Mesangial cell (primary cell): ENCODE measurements around the gene TUSC2. TPM values are rescaled to one million over a fixed set of nuclear protein-coding genes. Genes with fewer than 3 reads are reported as not detected.

Experiments used
- total RNA-seq: library from RNA; depleted of rRNA; stranded (reverse); fragments of >200 nt; gene quantifications from 2 replicates; pipeline ENCODE4 v1.2.3, GENCODE V29; 2015

Gene TUSC2, protein sequence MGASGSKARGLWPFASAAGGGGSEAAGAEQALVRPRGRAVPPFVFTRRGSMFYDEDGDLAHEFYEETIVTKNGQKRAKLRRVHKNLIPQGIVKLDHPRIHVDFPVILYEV
- 31.3 and 33.0 TPM in 2 replicates for total RNA-seq

DNA sequence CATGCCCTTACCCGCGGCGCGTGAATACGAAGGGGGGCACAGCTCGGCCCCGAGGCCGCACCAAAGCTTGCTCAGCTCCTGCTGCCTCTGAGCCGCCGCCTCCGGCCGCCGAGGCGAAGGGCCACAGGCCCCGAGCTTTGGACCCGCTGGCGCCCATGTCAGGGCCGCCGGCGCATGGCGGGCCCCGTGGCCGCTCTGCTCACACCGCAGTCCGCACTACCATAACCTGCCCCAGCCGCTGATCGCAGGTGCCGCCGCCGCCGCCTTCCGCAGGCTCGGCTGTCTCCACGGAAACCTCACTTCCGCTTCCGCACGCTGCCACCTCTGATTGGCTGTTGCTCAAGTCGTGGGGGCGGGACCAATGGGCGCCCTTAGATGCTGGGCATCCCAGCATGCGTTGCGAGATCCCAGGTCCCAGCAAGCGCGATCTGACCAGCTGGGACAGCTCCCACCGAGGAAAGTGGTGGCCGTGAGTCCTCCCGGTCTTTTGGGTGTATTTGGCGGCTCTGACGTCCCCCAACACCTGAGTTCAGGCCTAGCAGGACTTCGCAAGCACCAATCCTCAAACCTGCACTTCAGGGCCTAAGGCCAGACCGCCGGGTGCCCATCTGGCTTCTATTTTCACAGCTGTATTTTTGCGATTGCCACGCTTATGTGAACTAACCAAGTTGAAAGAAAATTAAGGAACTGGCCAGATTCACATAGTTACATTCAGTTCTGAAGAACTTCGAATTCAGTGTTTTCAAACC is at the start of gene TUSC2:
Gene TUSC2 (minus strand): TSS at position 281 of the 749 bp plus-strand sequence. CDS start 124 bp downstream, at position 157.

GRCh38 chr3:50358911-50359759 is 31.1 kb upstream of the TUSC2 start, which contains the start of gene TMEM115:
TMEM115 (minus strand) TSS chr3:50359521; CDS start chr3:50359063, 458 bp downstream.

GRCh38 chr3:50350527-50351322 is 22.7 kb upstream of the TUSC2 start, which contains the start of the genes CYB561D2 and NPRL2:
CYB561D2 (plus strand) TSS chr3:50350862; CDS start chr3:50351434, 572 bp downstream.
NPRL2 (minus strand) TSS chr3:50350775; CDS start chr3:50350652, 123 bp downstream.

DNA sequence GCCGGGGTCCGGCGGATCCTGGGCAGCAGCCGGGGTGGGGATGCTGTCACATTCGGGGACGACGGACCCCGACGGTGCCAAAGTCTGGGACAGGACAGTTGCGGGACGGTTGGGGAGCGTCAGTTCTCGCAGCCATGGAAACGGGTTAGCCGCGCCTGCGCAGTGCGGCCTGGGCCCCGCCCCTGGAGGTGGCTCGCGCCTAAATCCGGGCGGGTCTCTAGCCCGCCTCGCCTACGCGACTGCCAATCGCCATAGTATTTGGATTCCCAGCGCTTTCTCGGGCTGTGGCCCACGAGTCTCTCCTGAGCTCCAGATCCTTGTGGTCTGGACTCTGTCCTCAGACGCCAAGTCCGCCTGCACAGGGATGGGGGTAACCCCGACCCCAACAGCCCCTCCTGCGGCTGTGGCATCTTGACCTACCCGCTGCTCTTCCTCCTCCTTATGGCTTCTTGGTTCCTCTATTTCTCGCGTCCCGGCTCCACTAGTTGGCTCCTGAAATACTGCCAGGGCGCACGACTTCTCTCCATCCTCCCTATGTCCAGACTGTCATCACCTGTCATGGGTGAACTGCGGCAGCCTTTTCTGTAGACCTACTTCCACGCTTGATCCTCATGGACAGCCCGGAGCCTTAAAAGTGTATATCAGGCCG is 17.7 kb upstream of the TUSC2 start, which contains the start of gene ZMYND10:
Gene ZMYND10 (minus strand): TSS at position 147 of the 649 bp plus-strand sequence. CDS start 153 bp downstream, outside the sequence.

GRCh38 chr3:50340448-50341329 is 12.7 kb upstream of the TUSC2 start, which contains the start of gene RASSF1:
RASSF1 (minus strand) TSS chr3:50340836; CDS start chr3:50340805, 31 bp downstream.

GRCh38 chr3:50322386-50323091 is 5.5 kb downstream of the TUSC2 start, which contains the start of gene HYAL2:
HYAL2 (minus strand) TSS chr3:50322745; CDS start chr3:50320489, 2,256 bp downstream.

GRCh38 chr3:50303013-50303815 is 24.8 kb downstream of the TUSC2 start, which contains the start of gene HYAL1:
HYAL1 (minus strand) TSS chr3:50303574; CDS start chr3:50302956, 618 bp downstream.

DNA sequence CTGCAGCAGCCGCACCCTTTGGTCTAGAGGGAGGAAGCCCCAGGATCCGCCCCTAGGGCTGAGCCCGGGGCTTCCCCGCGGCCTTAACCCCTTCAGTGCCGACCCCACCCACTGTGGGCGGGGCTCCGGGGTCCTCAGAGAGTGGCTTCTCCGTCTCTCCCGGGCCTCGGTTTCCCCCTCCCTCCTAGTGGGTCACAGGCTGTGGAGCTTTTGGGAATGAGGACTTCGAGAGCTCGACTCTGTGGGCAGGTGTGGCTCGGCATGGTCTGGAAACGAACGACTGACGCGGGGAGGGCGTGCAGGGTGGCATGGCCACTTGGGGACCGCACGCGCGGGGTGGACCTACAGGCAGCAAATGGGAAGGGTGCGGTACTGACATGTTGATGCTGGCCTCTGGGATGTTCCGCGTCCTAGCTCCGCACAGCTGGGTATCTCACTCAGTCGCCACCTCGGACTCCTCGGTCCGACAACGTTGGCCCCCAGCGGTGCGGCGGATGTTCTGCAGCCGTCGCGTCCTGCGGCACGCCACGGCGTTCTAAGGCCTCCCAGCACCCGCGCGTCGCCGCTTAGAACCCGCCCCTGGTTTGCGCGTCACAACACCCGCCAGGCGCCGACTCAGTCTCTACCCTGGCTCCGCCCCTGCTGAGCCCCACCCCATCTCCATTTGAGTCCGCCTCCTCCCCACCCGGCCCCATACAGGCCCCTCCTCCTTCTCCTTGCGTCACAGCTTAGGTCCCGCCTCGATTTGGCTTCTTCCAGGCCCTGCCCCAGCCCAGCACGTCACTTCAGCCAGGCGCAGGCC is 29.0 kb downstream of the TUSC2 start, which contains the start of the genes HYAL3 and NAA80:
Gene HYAL3 (minus strand): TSS at position 570 of the 802 bp plus-strand sequence. CDS start 3,803 bp downstream, outside the sequence.
Gene NAA80 (minus strand): TSS at position 570 of the 802 bp plus-strand sequence. CDS start 1,942 bp downstream, outside the sequence.

DNA sequence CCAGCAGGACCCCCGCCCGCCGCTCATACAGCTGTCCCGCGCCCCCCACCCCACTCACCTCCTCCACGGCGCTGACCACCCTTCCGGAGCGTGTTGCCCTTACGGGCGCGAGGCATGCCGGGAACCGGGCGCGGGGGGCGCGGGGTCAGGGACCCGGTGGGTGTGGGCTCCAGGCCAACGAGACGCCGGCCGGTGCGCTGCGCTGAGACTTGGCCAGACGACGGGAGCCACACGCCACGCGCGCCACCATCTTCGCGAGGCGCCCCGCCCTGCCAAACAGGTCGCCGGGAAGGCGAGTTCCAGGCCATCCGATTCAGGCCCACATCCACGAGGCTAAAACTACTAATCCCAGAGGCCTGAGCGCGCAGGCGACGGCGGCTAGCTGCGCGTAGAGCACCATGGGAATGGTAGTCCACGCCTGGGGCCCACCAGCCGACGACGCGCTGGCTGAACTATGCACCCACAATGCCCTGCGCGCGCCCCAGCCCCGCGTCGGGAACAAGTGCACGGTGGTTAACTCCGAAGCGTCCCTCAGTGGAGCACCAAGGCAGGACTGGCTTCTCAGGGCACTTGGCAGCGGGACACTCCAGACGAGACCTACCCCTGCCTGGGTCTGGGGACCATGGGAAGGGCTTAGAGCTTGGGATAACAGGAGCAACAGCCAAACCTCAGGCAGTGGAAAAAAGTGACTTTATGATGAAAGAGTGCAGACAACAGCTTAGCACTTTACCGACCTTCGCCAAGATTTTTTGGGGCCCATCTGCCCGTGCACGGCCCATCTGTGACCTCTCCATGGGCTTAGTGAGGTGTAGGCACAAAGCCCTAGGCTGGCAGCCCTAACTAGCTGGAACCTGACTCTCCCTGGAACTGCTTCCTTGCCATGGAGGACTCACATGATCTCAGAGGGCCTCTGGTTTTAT is 35.6 kb downstream of the TUSC2 start, which contains the start of gene IFRD2:
Gene IFRD2 (minus strand): TSS at position 271 of the 920 bp plus-strand sequence. CDS start 155 bp downstream, at position 116.

DNA sequence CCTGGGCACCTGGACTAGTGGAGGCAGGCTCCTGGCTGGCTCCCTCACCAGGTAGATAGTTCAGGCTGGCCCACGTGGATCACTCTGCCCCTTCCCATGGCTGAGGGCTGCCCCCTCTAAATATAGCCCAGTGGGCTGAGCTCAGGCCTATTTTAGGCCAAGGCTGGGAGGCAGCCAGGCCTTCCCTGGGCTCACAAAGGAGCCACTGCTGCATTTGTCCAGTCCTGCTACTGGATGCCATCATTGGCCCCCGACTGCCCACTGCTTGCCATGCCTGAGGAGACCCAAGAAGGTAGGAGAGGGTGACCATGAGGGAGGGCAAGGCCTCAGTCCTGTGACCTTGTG is 49.2 kb downstream of the TUSC2 start, which contains the start of gene LSMEM2:
Gene LSMEM2 (plus strand): TSS at position 208 of the 345 bp plus-strand sequence. CDS start 27 bp downstream, at position 235.

Other genes with a start within 250 kb of the TUSC2 start
- gene RBM5, start 239.3 kb downstream of the TUSC2 start, total RNA-seq = 48.1 and 64.3 TPM in 2 replicates
- gene SEMA3F, start 172.9 kb downstream of the TUSC2 start, total RNA-seq = 23.8 and 42.1 TPM in 2 replicates
- gene GNAT1, start 136.6 kb downstream of the TUSC2 start, total RNA-seq = not detected in 2 replicates
- 0.51 TPM in 1 of 2 replicates, not detected in the other for gene SLC38A3, start 123.0 kb downstream of the TUSC2 start, total RNA-seq
- gene GNAI2, start 92.0 kb downstream of the TUSC2 start, total RNA-seq = 258 and 294 TPM in 2 replicates
- gene SEMA3B, start 59.1 kb downstream of the TUSC2 start, total RNA-seq = 7.8 and 49.4 TPM in 2 replicates
- not detected in 2 replicates for gene LSMEM2, start 49.1 kb downstream of the TUSC2 start, total RNA-seq
- 55.1 and 154 TPM in 2 replicates for gene IFRD2, start 35.8 kb downstream of the TUSC2 start, total RNA-seq
- gene HYAL3, start 28.8 kb downstream of the TUSC2 start, total RNA-seq = 4.4 and 9.3 TPM in 2 replicates
- 12.7 and 17.0 TPM in 2 replicates for gene NAA80, start 28.8 kb downstream of the TUSC2 start, total RNA-seq
- 1.1 and 1.5 TPM in 2 replicates for gene HYAL1, start 24.6 kb downstream of the TUSC2 start, total RNA-seq
- gene HYAL2, start 5.5 kb downstream of the TUSC2 start, total RNA-seq = 155 and 163 TPM in 2 replicates
- 15.8 and 23.1 TPM in 2 replicates for gene RASSF1, start 12.6 kb upstream of the TUSC2 start, total RNA-seq
- 2.1 and 3.9 TPM in 2 replicates for gene ZMYND10, start 17.5 kb upstream of the TUSC2 start, total RNA-seq
- gene NPRL2, start 22.6 kb upstream of the TUSC2 start, total RNA-seq = 21.0 and 25.4 TPM in 2 replicates
- 30.5 and 38.3 TPM in 2 replicates for gene CYB561D2, start 22.6 kb upstream of the TUSC2 start, total RNA-seq
- gene TMEM115, start 31.3 kb upstream of the TUSC2 start, total RNA-seq = 61.4 and 80.4 TPM in 2 replicates
- gene CACNA2D2, start 175.4 kb upstream of the TUSC2 start, total RNA-seq = 0.16 and 1.1 TPM in 2 replicates
- gene C3orf18, start 239.5 kb upstream of the TUSC2 start, total RNA-seq = 8.1 and 13.7 TPM in 2 replicates
- gene HEMK1, start 241.3 kb upstream of the TUSC2 start, total RNA-seq = 11.4 and 15.1 TPM in 2 replicates